ENCODE data around the gene OR2T35. TPM values are rescaled to one million over a fixed set of nuclear protein-coding genes. Genes with fewer than 3 reads are reported as not detected.
A peak's percentile ranks its signal among the peaks of the same experiment; 100 is the strongest.
"Not testable (repeated sequence)": the region's sequence is repeated elsewhere in the genome, so short reads cannot be mapped to it uniquely, and the experiment has no call there.

OR2T35 gene, protein sequence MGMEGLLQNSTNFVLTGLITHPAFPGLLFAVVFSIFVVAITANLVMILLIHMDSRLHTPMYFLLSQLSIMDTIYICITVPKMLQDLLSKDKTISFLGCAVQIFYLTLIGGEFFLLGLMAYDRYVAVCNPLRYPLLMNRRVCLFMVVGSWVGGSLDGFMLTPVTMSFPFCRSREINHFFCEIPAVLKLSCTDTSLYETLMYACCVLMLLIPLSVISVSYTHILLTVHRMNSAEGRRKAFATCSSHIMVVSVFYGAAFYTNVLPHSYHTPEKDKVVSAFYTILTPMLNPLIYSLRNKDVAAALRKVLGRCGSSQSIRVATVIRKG
- total RNA-seq: 0.29 and 1.6 TPM in 2 replicates

DNA sequence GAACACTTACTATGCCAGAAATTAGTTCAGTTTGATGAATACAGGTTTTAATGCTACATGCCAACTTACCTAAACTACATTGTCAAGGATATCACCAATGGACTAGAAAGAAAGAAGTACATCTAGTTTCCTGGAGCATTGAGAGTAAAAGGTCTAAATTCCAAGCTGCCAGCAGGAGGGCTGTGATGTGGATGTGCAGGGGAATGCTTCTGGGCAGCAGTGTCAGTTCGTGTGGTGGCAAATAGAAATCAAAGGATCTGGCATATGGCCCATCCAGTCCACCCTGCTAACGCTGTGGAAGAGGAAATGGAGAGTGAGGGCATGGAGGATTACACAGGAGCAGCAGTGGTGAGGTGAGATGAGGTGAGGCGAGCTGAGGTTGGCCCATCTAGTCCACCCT is at the start of gene OR2T35:
Gene OR2T35, minus strand, starts transcription at position 101 of the 400 bp plus-strand sequence. CDS start 6,020 bp downstream, outside the sequence.
- H3K27me3 Mint-ChIP-seq; DNase-seq; H3K4me3 Mint-ChIP-seq; intact Hi-C loops (cut with micrococcal nuclease); POLR2A ChIA-PET; H3K9me3 Mint-ChIP-seq; CTCF ChIA-PET; H3K36me3 Mint-ChIP-seq (ENCODE audit: low read depth); ATAC-seq (ENCODE audit: low read depth): not testable (repeated sequence)
- Mint-ChIP-seq H3K27ac (peak within 1 kb of the TSS; percentile 69), H3K4me1 (peaks cover 13% of the 10 kb centered on the region)

DNA sequence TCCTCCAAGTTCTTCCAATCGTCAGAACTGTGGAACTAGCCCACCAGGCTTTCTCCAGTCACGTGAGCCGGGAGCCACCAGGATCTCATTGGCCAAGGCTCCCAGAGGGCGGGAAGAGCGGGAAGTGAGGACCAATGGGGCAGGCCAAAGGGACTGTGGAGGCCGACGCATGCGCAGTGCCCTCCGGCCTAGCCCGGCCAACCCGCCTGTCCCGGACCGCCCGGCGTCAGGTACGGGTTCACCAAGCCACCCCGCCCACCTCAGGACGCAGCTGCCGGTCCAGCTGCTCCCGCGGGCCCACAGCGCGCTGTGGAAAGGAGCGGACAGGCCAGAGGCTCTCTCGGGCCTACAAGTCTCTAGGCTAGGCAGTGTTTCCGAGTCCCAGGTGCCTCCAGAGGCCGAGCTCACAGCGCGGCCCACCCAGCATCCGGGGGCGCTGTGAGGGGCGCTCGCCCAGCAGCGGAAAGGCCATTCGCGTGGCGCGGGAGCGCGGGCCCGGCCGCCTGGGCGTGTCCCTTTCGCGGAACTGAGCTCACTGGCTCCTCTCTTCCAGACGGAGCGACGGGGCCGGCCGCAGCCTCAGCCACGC is 46.6 kb upstream of the OR2T35 start:
- peaks cover 38% of the 10 kb centered on the region for H3K4me1 Mint-ChIP-seq
- H3K4me3 Mint-ChIP-seq: no peak overlapping the region
- intact Hi-C loops (cut with micrococcal nuclease): no loop called here
- no peak overlapping the region for H3K27ac Mint-ChIP-seq
- CTCF ChIA-PET: interaction anchor here (5.9 kb wide), 1 partner anchor 68 kb away, joined by 67 read pairs; no protein-coding TSS in a partner anchor
- POLR2A ChIA-PET: no interaction called here
- TF ChIP-seq, protein P1, sequence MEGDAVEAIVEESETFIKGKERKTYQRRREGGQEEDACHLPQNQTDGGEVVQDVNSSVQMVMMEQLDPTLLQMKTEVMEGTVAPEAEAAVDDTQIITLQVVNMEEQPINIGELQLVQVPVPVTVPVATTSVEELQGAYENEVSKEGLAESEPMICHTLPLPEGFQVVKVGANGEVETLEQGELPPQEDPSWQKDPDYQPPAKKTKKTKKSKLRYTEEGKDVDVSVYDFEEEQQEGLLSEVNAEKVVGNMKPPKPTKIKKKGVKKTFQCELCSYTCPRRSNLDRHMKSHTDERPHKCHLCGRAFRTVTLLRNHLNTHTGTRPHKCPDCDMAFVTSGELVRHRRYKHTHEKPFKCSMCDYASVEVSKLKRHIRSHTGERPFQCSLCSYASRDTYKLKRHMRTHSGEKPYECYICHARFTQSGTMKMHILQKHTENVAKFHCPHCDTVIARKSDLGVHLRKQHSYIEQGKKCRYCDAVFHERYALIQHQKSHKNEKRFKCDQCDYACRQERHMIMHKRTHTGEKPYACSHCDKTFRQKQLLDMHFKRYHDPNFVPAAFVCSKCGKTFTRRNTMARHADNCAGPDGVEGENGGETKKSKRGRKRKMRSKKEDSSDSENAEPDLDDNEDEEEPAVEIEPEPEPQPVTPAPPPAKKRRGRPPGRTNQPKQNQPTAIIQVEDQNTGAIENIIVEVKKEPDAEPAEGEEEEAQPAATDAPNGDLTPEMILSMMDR (IDR thresholded peaks at IDR 0.05): no peak
- DNase-seq (no peak), ATAC-seq (ENCODE audit: low read depth) (no peak)
- peaks cover 10% of the 10 kb centered on the region for H3K9me3 Mint-ChIP-seq
- H3K27me3 Mint-ChIP-seq: no peaks in the 10 kb centered on the region
- peaks cover 1% of the 10 kb centered on the region for H3K36me3 Mint-ChIP-seq (ENCODE audit: low read depth)

DNA sequence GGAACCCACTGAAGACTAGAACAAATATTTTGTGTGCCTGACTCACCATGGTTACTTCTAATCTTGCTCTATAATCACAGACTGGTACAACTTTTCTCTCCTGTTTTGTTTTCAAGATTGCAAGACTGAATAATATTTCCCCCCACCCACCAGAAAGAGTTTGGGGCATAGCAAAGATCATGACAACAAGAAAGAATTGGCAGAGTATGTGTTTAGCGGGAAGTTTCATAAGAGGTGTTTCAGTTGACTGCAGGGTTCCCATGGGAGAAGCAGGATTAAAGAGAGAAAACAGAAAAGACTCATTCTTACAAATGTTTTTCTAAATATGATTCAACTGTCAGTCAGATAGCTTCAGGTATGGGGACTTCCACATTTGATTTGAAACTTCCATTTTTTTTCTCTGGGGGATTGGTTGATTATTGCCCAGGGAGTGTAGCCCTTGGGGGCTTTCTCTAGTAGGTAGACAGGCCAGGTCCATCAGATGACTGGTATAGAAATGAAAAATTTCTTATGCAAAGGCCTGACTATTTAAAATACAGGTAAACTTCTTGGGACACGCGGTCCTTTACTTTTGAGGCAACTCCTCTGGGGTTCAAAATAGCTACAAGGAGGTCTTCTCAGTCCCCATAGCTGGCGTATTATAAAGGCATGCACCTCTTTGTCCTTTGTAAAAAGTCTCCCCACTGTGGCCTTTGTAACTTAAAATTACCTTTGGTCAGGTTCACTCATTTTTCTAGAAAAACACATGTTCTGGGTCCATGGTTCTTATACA is 43.6 kb upstream of the OR2T35 start:
- H3K27ac Mint-ChIP-seq: peak overlapping the region; percentile 90
- POLR2A ChIA-PET: interaction anchor here (1.3 to 3.4 kb wide), 3 partner anchors 66 to 149 kb away, joined by 3 to 22 read pairs (median 5); partner anchors contain the start of gene ZNF672
- no peak for DNase-seq

DNA sequence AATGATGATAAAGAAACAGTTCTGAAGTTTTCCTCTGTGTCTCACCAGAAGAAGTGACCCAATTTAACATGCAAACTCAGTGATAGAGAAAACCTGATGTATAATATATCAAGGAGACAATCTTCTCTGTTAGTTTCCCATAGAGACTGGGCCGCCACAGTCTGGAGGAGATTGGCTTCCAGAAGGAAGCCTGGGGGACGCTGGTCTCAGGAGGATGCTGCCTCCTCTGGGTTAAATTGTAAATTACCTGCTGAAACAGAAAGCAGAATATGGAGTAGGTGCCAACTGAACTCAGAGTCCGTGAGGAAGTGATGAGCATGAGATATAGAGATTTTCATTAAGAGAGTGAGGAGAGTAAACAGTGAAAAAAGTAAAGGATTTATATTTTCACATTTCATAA is 41.7 kb upstream of the OR2T35 start:
- ChIA-PET POLR2A (interaction anchor here (0.6 to 3.4 kb wide), 2 partner anchors 64 to 119 kb away, joined by 3 to 22 read pairs; no protein-coding TSS in a partner anchor), CTCF (interaction anchor here (0.6 to 5.9 kb wide), 7 partner anchors 10 to 282 kb away, joined by 3 to 67 read pairs (median 4); no protein-coding TSS in a partner anchor)
- intact Hi-C loops (cut with micrococcal nuclease): loop anchor here (1.0 kb wide), 3 partner anchors 65 to 283 kb away; no protein-coding TSS in a partner anchor
- peaks cover 3% of the 10 kb centered on the region for H3K27me3 Mint-ChIP-seq
- peaks cover 8% of the 10 kb centered on the region for H3K9me3 Mint-ChIP-seq
- peak overlapping the region; percentile 2 for H3K4me3 Mint-ChIP-seq
- peaks cover 1% of the 10 kb centered on the region for H3K36me3 Mint-ChIP-seq (ENCODE audit: low read depth)
- TF ChIP-seq, protein P1 (IDR thresholded peaks at IDR 0.05): no peak
- H3K27ac Mint-ChIP-seq: no peak overlapping the region
- ATAC-seq (ENCODE audit: low read depth) (peak; percentile 36), DNase-seq (no peak)
- peaks cover 37% of the 10 kb centered on the region for H3K4me1 Mint-ChIP-seq

More for the DNA sequence above, 43.6 kb upstream of the OR2T35 start:
- H3K27me3 Mint-ChIP-seq: peaks cover 1% of the 10 kb centered on the region
- intact Hi-C loops (cut with micrococcal nuclease): loop anchor here (1.0 kb wide), 1 partner anchor 25 kb away; no protein-coding TSS in a partner anchor
- peaks cover 1% of the 10 kb centered on the region for H3K36me3 Mint-ChIP-seq (ENCODE audit: low read depth)
- peaks cover 37% of the 10 kb centered on the region for H3K4me1 Mint-ChIP-seq
- CTCF ChIA-PET: interaction anchor here (1.0 to 5.9 kb wide), 6 partner anchors 10 to 284 kb away, joined by 3 to 67 read pairs (median 4); no protein-coding TSS in a partner anchor
- peaks cover 10% of the 10 kb centered on the region for H3K9me3 Mint-ChIP-seq
- peak overlapping the region; percentile 44 for H3K4me3 Mint-ChIP-seq
- TF ChIP-seq, protein P1 (IDR thresholded peaks at IDR 0.05): no peak
- ATAC-seq (ENCODE audit: low read depth): peak; percentile 90

DNA sequence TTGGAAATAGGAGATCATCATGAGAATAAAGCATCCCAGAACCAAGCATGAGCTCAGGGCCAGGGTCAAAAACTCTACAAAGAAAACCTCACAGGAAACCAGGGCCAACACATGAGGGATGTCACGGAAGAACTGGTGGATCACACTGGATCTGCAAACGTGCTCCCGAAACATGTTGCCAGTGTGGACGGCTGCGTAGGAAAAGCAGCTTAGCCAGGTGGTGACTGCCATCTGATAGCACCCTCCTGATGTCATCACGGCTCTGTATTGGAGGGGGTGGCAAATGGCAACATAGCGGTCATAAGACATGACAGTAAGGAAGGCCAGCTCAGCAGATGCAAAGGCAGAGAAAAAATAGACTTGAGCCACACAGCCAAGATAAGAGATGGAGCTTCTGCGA is 36.6 kb upstream of the OR2T35 start:
- CTCF ChIA-PET: interaction anchor here (1.5 to 2.2 kb wide), 2 partner anchors 8 to 124 kb away, joined by 3 to 7 read pairs; no protein-coding TSS in a partner anchor
- DNase-seq: no peak
- TF ChIP-seq, protein P1 (IDR thresholded peaks at IDR 0.05): no peak
- Mint-ChIP-seq H3K9me3 (no peaks in the 10 kb centered on the region), H3K4me1 (peaks cover 6% of the 10 kb centered on the region), H3K27ac (no peak overlapping the region), H3K4me3 (no peak overlapping the region), H3K36me3 (ENCODE audit: low read depth) (no peaks in the 10 kb centered on the region), H3K27me3 (peaks cover 6% of the 10 kb centered on the region)
- no peak for ATAC-seq (ENCODE audit: low read depth)
- POLR2A ChIA-PET: interaction anchor here (0.9 kb wide), 1 partner anchor 16 kb away, joined by 7 read pairs; no protein-coding TSS in a partner anchor
- intact Hi-C loops (cut with micrococcal nuclease): no loop called here
